Measurements from ENCODE around the gene FGF12.

DNA sequence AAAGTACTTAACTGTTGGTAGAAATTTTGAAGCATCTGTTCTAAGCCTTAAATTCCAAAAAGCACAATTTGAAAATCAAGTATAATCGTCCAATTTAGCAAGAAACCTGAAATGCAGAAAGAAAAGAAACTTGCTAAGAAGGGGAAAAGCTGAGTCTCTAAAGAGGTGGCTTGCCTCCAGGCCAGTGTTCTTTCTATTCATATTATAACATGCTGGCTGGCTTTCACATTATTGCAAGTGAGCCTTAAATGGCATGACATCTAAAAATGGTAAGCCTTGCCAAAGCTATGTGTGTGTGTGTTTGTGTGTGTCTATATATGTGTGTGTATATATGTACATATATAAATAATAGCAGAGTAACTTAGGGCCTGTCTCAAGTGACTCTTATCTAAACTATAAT is 89.5 kb downstream of the FGF12 start:
- TF ChIP-seq, protein P1, sequence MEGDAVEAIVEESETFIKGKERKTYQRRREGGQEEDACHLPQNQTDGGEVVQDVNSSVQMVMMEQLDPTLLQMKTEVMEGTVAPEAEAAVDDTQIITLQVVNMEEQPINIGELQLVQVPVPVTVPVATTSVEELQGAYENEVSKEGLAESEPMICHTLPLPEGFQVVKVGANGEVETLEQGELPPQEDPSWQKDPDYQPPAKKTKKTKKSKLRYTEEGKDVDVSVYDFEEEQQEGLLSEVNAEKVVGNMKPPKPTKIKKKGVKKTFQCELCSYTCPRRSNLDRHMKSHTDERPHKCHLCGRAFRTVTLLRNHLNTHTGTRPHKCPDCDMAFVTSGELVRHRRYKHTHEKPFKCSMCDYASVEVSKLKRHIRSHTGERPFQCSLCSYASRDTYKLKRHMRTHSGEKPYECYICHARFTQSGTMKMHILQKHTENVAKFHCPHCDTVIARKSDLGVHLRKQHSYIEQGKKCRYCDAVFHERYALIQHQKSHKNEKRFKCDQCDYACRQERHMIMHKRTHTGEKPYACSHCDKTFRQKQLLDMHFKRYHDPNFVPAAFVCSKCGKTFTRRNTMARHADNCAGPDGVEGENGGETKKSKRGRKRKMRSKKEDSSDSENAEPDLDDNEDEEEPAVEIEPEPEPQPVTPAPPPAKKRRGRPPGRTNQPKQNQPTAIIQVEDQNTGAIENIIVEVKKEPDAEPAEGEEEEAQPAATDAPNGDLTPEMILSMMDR (conservative IDR thresholded peaks at IDR 0.05; ENCODE audit: low read length), result no peak
- no peak for TF ChIP-seq EZH2phosphoT487 (IDR thresholded peaks at IDR 0.05; ENCODE audit: borderline replicate concordance, low read depth, low read length)

Measured in OCI-LY7 (cell line).